ENCODE data around the gene ATP2A3. TPM values are rescaled to one million over a fixed set of nuclear protein-coding genes. Genes with fewer than 3 reads are reported as not detected.

The ATP2A3 gene
- total and polyA plus RNA-seq, 9 donors = 1.6 to 9.9 (median 4.2) TPM

DNA sequence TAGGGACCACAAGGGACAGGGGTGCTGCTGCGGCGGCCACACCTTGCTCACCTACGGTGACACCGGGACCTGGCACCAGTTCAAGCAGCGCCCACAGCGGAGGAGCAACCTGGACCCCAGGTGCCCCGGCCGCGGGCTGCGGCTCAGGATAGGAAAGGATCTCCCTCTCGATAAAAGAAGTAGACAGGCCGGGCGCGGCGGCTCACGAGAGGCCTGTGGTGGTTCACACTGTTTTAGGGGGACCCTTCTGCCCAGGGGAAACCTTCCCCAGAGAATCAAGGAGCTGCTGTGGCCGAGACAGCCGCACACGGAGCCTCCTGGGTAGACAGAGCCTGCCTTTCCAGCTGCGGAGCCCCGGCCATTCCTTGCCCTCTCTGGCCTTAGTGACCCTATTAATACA is 17.9 kb upstream of the ATP2A3 start:
- intact Hi-C loops (cut with DNase I) = no loop called here
- TF ChIP-seq EP300 (IDR thresholded peaks at IDR 0.05) (no peak), CTCF (IDR thresholded peaks at IDR 0.05) (no peak), POLR2A (IDR thresholded peaks at IDR 0.05) (no peak)
- Histone ChIP-seq H3K9me3 (no peaks in the 10 kb centered on the region), H3K36me3 (no peaks in the 10 kb centered on the region), H3K4me3 (no peak overlapping the region), H3K4me1 (ENCODE audit: insufficient read depth) (peaks cover 2% of the 10 kb centered on the region), H3K27me3 (no peaks in the 10 kb centered on the region), H3K27ac (no peak overlapping the region)
- DNase-seq = no peak
- 91 to 96% (median 91%) methylated on average over 19 to 21 of the region's 21 CpGs for WGBS, 3 donors

DNA sequence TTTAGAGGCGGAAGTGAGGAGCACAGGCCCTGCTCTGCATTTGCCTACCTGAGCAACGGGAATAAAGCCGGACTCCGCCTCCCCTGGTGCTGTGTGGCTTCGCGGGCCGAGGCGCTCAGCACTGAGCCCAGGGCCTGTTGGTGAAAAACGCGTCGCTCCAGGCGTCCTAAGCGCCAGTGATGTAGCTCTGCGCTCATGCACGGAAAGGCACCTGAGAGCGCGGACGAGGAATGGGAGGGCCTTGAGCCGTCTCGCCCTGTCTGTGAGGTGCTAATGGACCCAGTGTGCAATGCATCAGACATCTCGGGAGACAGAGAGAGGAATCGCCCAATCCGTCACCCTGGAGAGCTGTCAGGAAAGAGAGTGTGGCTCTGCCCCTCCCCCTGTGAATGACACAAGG is 17.2 kb upstream of the ATP2A3 start:
- Histone ChIP-seq H3K4me1 (ENCODE audit: insufficient read depth) (peaks cover 4% of the 10 kb centered on the region), H3K4me3 (no peak overlapping the region), H3K36me3 (no peaks in the 10 kb centered on the region), H3K27ac (no peak overlapping the region), H3K9me3 (no peaks in the 10 kb centered on the region), H3K27me3 (no peaks in the 10 kb centered on the region)
- intact Hi-C loops (cut with DNase I) = no loop called here
- WGBS, 3 donors = 82 to 87% (median 85%) methylated on average over 23 of the region's 23 CpGs
- no peak for DNase-seq
- no peak for TF ChIP-seq CTCF (IDR thresholded peaks at IDR 0.05)
- no peak for TF ChIP-seq EP300 (IDR thresholded peaks at IDR 0.05)
- TF ChIP-seq POLR2A (IDR thresholded peaks at IDR 0.05) = no peak

GRCh38 chr17:3980381-3981014 is 16.3 kb upstream of the ATP2A3 start:
- H3K27me3 ChIP-seq = no peaks in the 10 kb centered on the region
- H3K4me1 ChIP-seq (ENCODE audit: insufficient read depth) = peaks cover 4% of the 10 kb centered on the region
- 75 to 82% (median 78%) methylated on average over 19 of the region's 19 CpGs for WGBS, 3 donors
- H3K27ac ChIP-seq = no peak overlapping the region
- TF ChIP-seq CTCF (IDR thresholded peaks at IDR 0.05) (no peak), POLR2A (IDR thresholded peaks at IDR 0.05) (no peak), EP300 (IDR thresholded peaks at IDR 0.05) (no peak)
- no peaks in the 10 kb centered on the region for H3K9me3 ChIP-seq
- intact Hi-C loops (cut with DNase I) = no loop called here
- no peak overlapping the region for H3K4me3 ChIP-seq
- no peaks in the 10 kb centered on the region for H3K36me3 ChIP-seq
- no peak for DNase-seq

- H3K27ac ChIP-seq = no peak overlapping the region
- WGBS, 3 donors = 95 to 97% (median 95%) methylated on average over 4 of the region's 4 CpGs
- no peak for DNase-seq
- no peaks in the 10 kb centered on the region for H3K36me3 ChIP-seq
- H3K9me3 ChIP-seq = no peaks in the 10 kb centered on the region
- H3K4me3 ChIP-seq = no peak overlapping the region
- TF ChIP-seq POLR2A (IDR thresholded peaks at IDR 0.05) = no peak
- TF ChIP-seq EP300 (IDR thresholded peaks at IDR 0.05) = no peak
- TF ChIP-seq CTCF (IDR thresholded peaks at IDR 0.05) = no peak
- H3K4me1 ChIP-seq (ENCODE audit: insufficient read depth) = peaks cover 4% of the 10 kb centered on the region
- intact Hi-C loops (cut with DNase I) = no loop called here
- H3K27me3 ChIP-seq = no peaks in the 10 kb centered on the region
Measured at GRCh38 chr17:3979290-3979611, 15.0 kb upstream of the ATP2A3 start.
